NCI-H1092 treated with DMSO at 0.1 percent for 48 hours (cell line): ENCODE measurements around the gene SHC4.
"Not testable (repeated sequence)": the region's sequence is repeated elsewhere in the genome, so short reads cannot be mapped to it uniquely, and the experiment has no call there.

Source experiments
- DNase-seq: peaks from one replicate; lab custom pipeline; 2025; lab: John Stamatoyannopoulos, UW

The SHC4 gene

DNA sequence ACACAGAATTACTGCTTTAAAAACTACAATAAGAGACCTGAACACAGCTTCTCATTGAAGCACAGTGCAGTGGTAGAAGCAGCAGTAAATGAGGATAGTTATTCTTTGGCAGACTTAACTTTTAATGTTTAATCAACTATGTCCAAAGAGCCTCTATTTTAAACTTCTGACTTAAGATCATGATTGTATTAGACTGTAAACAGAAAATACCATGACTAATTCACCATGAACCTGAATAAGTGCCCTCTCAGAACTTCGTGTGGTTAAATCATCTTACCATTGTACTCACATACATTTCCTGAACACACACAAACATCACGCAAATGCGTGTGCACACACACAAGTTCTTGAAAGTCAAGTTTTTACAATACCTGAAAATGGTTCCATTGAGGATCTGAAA, 166.8 kb downstream of the SHC4 start:
- DNase-seq, result no peak

DNA sequence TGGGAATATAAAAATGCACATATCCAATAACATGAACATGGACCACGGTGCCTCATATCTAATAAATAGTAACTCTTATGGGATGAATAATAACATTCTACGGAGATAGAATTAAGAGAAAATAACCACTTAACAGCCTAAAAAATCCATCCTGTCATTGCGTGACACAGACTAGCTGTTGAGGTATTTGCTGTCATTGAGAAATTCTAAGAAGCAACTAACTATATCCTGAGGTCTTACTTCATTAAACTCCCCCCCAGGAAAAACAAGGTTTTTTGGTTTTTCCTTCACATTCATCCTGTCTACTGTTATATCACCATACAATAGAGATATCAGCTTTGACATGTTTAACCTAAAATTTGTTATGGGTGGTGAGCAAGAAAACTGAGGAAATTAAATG, 167.2 kb downstream of the SHC4 start:
- DNase-seq, result no peak

GRCh38 chr15:48795901-48796300, 167.8 kb downstream of the SHC4 start:
- DNase-seq, result no peak

DNA sequence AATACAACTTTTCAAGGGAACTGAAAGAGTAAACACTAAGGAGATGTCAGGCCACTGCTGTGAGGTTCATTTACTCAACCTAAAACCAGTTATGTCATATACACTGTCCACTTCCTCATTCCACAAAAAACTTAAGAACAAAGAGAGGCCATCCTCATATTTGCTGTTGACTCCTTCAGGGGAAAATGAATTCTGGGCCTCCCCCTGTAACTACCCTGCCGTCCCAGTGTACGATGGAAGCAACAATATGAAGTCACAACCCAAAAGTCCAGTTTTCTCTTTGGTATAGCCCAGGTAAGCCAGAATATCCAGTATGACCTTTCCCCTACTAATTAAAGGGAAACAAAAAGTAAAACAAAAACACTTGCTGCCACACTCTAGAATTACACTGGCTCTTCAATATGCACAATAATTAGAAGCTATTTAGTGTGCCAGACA, 169.0 kb downstream of the SHC4 start:
- no peak for DNase-seq

- no peak for DNase-seq
These were observed 171.3 kb downstream of the SHC4 start for GRCh38 chr15:48792408-48792807.

DNA sequence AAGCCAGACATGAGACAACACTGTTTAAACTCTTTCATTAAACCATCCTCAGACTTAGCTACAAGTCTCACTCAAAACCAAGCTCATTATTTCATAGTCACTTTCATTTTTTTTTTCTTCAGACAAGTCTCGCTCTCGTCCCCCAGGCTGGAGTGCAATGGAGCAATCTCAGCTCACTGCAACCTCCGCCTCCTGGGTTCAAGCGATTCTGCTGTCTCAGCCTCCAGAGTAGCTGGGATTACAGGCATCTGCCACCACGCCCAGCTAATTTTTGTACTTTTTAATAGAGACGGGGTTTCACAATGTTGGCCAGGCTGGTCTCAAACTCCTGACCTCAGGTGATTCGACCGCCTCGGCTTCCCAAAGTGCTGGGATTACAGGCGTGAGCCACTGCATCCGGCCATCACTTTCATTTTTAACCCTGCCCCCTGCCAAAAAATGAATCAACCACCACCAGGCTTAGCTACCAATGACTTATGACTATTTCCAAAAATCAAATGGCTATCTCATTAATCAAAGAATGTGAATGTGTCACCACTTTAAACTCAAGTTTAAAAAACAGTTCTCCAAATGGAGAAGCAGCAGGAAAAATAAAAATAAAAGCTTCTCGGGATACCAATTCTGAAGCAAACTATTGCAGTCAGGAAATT, 173.1 kb downstream of the SHC4 start:
- not testable (repeated sequence) for DNase-seq

- DNase-seq, result no peak
These were observed 178.0 kb downstream of the SHC4 start for GRCh38 chr15:48785712-48786111.

- DNase-seq, result no peak
These were observed 178.5 kb downstream of the SHC4 start for GRCh38 chr15:48785195-48785594.

DNA sequence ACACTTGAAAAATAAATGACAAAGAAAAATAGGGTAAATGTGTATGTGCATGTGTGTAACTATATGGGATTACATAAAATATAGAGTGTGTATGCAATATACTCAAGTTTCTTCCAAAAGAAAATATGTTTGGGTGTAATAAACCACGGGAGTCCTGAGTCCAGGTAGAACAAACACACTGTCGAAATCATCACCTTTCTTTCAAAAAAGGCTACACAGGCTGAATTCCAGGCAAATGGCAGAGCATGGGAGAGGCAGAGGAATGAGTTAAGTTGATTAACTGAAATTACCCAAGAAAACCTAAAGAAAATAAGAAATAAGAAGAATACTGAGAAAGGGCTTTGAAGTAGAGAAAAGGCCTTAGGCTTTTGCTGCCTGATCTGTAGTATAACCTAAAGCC, 179.0 kb downstream of the SHC4 start:
- no peak for DNase-seq

GRCh38 chr15:48782911-48783310, 180.8 kb downstream of the SHC4 start:
- DNase-seq, result no peak

DNA sequence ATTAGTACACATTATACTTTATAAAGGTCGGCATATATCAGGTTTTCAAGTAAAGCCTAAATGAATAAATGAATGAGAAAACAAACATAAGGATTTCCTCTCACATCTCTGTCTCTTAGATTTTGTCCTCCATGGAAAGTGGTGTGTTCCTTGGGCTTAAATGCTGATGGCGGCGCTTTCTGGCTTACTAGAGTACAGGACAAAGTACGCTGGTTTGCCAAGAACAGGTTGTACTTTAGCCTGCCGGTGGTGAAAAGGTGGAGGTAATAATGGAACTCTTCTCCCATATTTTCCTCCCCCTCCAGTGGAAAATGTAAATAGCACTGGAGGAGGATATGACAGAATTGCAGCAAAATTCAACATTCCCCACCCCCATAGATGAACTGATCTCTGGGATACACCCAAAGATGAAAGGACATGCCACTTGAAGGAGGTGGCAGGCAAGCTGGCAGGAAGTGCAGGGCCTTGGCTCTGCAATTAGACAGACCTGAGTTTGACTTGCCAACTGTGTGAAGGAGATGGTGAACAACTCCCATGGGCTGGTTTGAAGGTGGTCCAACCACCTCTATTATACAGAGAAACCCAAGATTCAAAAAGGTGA, 182.1 kb downstream of the SHC4 start:
- DNase-seq, result no peak

GRCh38 chr15:48781017-48781416, 182.7 kb downstream of the SHC4 start:
- DNase-seq, result no peak

DNA sequence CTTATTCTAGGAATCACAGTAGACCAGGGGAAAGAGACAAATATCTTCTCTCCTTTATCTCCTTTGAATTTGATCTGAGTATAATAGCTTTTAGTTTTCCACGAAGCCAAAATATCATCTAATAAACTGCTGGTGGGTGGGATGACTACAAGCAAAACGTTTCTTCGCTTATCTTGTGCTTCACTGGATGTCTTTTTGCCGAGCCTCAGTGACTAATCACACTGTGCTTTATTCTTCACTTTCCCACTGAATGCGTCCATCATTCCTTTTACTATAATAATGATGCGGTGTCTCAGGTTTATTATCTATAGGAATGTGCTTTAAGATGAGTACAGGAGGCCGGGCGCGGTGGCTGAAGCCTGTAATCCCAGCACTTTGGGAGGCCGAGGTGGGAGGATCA, 185.4 kb downstream of the SHC4 start:
- DNase-seq, result no peak

DNA sequence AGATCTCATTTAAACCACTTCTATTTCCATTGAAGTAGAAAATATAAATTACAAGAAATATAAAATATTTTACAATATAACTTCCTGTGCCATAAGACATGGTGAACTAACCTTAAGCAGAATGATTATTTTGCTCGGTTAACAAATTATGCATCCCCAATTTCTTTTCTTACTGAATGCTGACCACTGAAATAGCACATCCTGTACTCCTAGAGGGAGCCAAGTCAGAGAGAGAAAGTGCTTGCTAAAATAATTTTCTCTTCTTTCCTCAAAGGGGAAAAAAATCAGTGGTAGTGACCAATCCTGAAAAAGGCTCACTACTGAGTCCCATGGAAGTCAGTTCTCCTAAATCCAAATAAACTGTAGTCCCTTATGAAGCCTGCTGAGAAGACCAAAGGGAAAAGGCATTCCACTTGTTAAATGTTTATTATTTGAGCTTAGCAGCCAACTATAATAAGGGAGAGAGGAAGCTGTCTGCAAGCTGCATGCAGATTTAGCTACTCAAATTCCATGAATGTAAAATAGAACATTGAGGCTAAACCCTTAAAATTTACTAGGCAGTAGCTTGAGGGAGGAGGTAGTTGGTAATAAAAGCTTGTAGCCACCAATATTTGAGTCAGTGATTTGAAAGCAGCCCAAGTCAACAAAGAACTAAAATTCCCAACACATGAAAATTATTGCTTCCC, 185.9 kb downstream of the SHC4 start:
- no peak for DNase-seq

DNA sequence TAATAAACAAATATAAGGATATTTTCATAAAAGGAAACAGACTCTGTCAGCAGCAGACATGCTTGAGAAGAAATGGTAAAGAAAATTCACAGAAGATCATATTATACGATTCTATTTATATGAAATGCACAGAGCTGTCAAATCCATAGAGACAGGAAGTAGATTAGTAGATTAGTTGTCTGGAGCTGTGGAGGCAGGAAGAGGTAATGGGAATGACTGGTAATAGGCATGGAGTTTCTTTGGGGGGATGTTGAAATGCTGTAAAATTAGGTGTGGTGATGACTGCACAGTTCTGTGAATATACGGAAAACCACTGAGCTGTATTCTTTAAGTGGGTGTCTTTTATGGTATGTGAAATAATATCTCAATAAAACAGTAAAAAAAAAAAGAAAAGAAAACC, 188.2 kb downstream of the SHC4 start:
- DNase-seq, result no peak

DNA sequence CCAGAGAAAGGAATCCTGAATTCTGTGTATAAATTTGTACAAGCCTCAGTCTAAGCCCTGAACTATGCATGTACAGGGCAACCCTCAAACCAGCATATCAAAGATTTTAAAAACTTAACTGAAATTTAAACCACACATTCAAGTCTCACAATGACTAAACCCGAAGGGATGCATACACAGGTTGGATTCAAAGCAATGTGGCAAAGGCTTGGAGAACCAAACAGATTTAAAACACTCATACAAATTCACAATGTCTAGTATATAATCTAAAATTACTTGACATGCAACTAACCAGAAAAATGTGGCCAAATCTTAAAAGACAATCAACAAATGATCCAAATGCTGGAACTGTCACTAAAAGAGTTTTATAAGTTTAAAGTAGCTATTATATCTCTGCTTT, 189.2 kb downstream of the SHC4 start:
- DNase-seq, result no peak
